SHP77 treated with DMSO at 0.1 percent for 48 hours (cell line): ENCODE data around the gene L1CAM.
A peak's percentile ranks its signal among the peaks of the same experiment; 100 is the strongest.

Experiments used
- DNase-seq: peaks from one replicate; lab custom pipeline; 2025; lab: John Stamatoyannopoulos, UW

L1CAM gene, protein sequence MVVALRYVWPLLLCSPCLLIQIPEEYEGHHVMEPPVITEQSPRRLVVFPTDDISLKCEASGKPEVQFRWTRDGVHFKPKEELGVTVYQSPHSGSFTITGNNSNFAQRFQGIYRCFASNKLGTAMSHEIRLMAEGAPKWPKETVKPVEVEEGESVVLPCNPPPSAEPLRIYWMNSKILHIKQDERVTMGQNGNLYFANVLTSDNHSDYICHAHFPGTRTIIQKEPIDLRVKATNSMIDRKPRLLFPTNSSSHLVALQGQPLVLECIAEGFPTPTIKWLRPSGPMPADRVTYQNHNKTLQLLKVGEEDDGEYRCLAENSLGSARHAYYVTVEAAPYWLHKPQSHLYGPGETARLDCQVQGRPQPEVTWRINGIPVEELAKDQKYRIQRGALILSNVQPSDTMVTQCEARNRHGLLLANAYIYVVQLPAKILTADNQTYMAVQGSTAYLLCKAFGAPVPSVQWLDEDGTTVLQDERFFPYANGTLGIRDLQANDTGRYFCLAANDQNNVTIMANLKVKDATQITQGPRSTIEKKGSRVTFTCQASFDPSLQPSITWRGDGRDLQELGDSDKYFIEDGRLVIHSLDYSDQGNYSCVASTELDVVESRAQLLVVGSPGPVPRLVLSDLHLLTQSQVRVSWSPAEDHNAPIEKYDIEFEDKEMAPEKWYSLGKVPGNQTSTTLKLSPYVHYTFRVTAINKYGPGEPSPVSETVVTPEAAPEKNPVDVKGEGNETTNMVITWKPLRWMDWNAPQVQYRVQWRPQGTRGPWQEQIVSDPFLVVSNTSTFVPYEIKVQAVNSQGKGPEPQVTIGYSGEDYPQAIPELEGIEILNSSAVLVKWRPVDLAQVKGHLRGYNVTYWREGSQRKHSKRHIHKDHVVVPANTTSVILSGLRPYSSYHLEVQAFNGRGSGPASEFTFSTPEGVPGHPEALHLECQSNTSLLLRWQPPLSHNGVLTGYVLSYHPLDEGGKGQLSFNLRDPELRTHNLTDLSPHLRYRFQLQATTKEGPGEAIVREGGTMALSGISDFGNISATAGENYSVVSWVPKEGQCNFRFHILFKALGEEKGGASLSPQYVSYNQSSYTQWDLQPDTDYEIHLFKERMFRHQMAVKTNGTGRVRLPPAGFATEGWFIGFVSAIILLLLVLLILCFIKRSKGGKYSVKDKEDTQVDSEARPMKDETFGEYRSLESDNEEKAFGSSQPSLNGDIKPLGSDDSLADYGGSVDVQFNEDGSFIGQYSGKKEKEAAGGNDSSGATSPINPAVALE

DNA sequence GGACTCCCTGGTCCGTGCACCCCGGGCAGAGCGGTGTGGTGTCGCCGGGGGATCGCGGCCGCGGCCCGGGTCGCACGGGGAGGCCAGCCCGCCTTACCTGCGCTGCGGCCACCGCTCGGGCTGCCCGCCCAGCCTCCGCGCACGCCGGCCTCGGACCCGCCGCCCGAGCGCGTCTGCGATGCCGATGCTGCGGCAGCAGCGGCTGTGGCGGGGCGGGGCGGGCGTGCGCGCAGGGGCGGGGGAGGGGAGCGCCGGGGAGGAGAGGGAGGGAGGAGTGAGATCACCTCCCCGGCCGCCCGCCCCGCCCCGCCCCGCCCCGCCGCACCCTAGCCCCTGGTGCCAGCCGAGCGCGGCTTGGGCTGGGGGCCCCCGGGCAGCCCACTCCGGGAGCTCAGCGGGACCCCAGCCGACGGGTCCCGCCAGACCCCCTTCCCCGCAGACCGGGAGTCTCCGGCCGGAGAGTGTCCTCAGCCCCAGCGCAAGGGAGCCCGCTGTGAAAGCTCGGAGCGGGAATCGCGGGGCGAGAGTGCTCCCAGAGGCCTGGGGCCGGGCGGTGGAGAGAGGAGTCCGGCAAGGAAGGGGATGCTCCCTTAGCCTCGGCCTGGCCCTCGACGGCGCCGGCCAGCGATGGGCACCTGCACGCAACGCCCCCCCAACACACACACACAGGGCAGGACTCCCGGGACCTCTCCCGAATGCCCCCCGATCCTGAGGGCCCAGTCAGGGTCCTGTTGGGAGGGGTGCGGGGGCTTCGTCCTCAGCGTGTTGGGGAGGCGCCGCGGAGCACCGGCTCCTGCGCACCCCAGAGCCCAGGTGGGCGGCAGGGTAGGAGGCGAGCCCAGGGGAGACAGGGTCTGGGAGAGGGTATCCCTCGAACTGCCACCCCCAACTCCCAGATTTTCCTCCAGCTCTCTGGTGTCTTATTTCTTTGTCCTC is at the start of gene L1CAM:
TSS of gene L1CAM (minus strand) at position 206 of the 936 bp plus-strand sequence. CDS start 10,337 bp downstream, outside the sequence.
- no peak for DNase-seq

DNA sequence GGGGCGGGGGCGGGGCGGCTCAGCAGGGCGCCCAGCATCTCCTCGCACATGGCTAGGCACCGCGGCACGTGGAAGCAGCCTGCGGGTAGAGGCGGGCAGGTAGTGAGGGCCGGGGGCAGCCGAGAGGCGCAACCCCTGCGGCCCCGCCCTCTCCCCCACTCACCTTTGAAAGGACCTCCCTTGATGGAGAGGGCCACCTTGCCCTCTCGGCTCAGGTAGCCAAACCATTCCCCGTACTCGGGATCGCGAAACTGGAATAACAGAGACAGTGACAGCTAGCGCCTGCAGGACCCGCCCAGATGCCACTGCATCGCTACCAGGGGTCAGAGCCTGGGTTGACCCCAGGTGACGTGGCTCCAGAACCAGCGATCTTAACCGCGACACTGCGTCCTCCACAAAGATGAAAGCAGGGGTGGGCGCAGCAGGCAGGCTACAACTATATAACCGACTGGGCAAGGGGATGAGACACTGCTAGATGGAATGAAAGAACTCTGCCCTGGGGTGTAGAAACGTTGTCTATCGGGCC is 49.4 kb upstream of the L1CAM start:
- DNase-seq = no peak

DNA sequence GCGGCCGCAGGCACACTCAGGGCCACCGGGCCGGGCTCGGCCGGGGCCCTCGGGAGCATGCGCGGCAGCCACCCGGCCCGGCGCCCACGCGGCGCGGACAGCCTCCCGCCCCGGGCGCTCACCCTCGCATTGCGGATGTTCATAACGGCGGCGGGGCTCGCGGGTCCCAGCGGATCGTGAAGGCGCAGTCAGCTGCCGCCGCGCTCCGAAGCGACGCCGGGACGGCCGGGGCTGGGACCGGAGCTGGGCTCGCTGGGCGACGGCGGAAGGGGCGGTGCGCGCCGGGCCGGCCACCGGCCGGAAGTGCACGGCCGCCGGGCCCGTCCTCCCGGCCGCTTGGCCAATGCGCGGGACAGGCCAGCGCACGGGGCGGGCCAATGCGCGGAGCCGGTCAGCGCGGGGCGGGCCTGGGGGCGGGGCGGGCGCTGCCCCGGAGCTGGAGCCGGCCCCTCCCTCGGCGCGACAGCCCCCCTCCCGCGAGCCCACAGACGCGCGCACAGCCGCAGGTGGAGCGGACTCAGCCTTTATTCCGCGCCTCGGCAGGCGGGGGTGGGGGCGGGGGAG is 48.9 kb upstream of the L1CAM start, which contains the start of gene NAA10:
TSS of gene NAA10 (minus strand) at position 276 of the 564 bp plus-strand sequence. CDS start at position 143, 133 bp downstream.
- peak; percentile 26 for DNase-seq

DNA sequence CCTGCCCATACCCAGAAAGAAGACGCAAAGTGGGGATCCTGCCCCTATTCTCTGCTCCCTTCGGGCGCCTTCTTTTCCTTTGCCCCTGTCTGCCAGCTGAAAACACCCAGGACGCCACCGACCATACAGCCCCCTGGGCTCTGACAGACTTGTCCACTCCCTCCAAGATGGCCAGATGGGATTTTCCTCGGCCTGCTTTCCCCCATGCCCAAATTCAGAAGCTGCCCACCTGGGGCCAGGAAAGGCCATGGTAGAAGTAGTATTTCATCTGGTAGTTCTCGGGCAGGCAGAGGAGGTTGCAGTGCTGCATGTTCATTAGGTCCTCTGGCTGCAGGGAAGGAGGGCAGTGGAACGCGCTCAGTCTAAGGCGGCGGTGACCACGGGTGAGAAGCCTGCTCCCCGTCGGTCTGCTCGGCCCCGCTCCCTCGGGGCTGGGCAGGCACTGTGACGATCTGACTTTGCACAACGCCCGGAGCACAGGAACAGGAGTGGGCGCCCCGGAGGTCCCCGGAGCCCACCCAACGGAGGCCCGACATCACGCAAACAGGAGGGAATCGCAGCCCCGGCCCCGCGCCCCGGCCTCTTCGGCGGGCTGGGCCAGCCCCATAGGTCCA is 48.3 kb upstream of the L1CAM start:
- DNase-seq = no peak

DNA sequence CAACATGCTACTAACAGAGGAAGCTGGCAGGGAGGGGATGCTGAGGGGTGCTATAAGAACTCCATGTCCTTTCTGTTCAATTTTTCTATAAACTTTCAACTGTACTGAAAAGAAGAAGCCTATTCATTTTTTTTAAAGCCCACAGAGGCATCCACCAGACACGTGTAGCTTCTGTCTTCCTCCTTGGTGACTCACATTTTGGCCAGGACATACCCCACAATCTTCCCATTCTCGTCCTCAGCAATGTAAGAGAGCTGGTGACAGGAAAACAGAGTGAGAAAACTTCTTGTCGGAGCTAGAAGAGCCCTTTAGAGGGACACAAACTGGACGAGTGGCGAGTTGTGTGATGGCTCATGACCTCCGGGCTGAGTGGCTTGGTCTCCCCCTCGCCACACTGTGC is 47.8 kb upstream of the L1CAM start:
- DNase-seq = no peak

DNA sequence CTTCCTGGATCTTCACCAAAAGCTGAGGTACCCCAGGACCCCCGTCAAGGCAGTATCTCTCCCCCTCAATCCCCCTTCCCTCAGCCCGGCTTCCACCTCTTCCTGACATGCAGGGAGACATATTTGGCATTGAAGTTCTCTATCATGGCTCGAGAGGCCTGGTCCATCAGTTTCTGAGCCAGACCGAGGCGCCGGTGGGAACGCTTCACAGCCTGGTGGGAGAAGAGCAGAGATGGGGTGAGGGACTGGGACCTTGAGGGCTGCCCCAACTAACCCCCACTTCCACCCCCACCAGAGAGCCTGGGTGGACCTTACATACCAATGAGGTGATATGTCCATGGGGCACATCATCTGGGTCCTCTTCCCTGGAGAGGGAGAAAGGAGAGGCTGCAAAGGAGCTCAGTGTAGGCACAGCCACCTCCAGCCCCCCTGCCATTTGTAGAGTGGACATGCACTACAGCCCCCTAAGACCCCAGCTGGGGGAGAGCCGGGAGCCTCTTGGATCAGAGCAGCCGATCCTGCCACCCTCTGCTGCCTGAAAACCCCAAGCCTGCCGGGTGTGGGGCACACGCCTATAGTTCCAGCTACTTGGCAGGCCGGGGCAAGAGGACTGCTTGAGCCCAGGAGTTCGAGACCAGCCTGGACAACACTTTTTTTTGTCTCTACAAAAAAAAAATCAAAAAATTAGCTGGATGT is 46.4 kb upstream of the L1CAM start:
- no peak for DNase-seq

DNA sequence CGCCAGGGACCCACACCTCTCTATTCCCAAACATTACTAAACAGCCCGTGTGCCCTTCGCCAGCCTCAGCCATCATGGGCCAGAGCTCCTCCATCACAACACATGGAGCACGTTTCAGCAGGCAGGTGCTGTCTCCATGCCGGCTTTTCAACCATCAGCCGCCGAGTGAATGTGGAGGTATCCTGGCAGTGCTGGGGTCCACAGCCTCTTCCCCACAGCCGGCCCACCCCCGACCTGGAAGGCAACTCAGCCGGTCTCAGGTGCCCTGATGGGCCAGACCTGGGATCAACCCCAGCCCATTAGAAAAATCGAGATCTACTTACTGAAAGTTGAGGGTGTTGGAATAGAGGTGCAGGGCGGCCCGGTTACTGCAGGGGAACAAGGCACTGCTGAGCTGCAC is 45.8 kb upstream of the L1CAM start:
- DNase-seq = no peak

DNA sequence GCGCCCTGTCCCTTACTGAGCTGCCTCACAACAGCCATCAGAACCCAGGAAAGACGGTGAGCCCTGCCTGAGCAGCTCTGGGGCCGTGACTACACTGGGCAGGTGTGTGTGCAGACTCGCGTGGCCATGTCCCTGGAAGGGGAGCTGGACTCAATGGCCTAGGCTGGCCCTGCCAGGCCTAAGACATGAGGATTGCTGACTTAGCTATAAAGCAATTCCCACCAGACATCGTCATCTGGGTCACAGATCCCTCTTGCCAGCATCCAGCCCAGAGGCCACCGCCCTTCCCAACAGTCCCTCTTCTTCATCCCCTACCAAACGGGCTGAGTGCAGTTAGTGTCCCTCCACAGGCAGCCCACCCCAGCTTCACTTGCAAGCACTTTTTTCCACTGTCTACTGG is 45.2 kb upstream of the L1CAM start:
- no peak for DNase-seq

DNA sequence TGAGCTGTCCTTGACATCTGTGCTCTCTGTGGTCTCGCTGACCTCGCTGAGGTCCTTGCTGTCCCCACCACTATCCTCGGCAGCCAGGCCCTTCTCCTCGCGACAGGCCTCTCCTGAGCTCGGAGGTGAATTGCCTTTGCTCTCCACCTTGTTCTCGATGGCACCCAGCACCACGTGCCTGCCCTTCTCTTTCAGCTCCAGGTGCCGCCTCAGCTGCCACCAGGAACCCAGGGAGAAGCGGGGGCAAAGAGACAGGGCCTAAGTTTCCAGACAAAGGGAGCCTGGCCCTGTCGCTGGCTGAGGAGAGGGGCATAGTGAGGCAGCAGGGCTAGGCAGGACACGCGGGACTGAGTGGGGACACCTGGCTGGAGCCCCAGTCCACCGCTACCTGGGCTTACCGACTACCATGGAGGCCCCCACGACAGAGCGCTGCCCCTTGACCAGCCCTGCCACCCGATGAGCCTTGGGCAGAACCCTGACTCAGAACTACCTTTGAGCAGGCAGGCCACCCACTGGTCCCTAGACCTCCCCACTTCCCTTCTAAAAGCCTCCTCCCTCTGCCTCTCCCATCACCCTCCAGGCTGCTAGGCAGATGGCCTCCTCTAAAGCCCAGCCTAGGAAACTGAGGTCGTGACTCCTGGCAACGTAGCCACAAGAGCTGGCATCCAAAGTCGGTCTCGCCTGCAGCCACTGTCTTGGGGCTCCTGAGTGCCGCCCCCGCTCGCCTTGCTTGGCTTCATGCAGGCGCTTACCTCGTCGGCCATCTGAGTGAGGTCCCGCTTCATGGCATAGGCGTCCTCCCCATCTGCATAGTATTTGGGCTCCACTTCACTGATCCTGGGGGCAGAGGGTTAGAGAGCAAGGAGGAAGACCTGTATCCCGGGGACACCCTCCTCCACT is 44.3 kb upstream of the L1CAM start:
- DNase-seq = no peak

DNA sequence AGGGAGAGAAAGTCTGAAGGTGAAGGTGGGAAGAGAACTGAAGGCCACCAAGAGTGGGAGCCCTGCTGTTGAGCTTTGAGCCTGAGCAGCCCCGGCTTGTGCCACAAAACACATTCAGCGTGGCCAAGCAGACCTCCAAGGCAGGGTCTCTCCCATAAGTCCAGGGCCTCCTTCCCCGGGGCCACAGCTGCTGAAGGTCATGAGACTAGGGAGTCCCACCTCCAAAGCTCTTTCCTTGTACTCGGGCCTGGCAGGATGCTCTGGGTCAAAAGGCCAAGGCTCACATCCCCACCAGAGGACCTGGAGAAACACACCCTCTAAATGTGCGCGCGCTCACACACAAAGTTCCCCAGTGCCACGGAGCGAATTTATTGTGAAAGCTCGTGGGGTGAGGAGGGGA is 43.6 kb upstream of the L1CAM start:
- no peak for DNase-seq

DNA sequence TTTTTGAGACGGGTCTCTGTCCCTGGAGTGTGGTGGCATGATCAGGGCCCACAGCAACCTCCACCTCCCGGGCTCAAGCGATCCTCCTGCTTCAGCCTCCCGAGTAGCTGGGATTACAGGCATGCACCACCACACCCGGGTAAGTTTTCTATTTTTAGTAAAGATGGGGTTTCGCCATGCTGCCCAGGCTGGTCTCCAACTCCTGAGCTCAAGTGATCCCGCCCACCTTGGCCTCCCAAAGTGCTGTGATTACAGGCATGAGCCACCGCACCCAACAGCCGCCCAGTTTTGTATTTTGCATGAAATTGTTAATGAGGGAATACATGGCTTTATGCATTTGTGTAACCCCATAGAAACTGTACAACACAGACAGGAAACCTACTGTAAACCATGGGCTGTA is 42.9 kb upstream of the L1CAM start:
- DNase-seq = no peak

DNA sequence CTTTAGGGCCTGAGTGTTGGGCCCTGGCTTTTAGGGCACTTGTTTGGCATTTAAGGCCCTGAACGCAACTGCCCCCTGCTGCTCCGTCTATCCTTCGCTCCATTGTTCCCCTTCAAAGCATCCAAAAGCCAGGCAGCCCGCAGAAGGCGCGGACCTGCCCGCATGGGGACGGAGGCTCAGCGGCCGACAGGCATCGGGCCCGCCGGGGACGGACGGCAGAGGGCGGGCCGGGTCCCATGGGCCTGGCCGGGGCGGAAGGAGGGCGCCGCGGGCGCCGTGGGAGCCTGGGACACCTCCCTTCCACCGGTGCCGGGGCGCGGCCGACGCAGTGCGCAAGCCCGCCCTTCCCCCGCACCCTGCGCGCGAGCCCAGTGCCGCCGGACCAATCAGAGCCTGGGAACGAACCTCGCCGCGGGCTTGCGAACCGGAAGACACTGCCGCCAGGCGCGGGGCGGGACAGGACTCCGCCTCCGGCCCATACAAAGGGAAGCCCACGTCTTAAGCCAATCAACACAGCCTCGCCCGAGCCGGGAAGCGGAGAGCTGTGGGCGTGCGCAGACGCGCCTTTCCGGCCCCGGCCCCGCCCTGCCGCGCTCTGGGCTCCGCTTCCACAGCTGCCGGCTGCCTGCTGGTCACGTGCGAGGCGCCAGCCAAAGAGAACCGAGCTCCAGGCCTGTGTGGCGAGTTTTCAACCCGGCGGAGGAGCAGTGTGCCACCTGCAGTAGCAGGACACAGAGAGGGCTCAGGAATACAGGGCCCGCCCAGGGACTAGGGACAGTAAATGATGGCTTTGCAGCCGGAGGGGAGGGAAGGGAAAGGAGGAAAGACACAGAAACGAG is 42.2 kb upstream of the L1CAM start:
- peak; percentile 85 for DNase-seq

DNA sequence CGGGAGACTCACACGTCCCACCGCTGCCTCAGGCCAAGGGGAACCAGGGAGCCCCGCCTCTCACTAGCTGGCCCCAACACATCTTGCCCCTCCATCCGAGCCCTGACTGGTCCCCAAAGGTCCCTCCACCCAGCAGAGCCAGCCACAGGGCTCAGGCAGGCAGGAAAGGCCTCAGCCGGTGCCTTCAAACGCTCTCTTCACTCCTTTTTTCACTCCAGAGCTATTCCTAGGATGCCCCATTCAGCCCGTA is 41.6 kb upstream of the L1CAM start:
- no peak for DNase-seq

DNA sequence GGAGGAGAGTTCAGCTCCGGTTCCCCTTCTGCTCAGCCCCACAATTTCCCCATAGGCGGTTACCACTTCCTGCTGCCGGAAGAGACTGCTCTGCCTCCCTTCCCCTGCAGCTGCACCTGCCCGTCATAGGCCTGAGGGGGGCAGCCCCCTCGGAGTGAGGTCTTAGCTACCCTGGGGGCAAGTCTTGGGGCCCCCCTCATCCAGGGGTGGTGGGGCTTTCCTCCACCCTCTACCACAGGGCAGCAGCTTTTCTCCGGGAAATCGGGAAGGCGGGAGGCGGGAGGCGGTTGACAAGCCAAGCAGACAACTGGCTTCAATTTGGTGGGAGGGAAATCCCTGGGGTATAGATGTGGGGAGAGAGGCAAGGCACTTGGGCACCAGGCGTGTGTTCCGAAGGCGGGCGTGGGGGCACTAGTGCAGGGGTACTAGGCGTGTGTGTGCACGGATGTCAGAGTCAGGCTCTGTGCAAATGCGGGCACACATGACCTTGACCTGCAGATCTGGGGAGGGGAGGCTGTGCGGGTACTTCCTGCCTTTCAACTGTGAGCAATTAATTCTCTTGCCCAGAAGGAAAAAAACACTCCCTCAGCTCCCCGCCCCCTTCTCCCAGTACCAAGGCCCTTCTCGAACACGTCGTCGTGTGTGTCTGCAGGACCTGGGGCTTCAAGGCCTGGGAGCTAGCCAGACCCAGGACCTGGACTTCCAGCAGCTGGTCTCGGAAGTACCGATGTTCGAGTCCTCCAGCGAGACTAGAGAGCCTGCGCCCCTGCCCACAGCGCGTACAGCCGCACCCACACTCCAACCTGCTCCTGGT is 41.1 kb upstream of the L1CAM start:
- DNase-seq = peak; percentile 22

DNA sequence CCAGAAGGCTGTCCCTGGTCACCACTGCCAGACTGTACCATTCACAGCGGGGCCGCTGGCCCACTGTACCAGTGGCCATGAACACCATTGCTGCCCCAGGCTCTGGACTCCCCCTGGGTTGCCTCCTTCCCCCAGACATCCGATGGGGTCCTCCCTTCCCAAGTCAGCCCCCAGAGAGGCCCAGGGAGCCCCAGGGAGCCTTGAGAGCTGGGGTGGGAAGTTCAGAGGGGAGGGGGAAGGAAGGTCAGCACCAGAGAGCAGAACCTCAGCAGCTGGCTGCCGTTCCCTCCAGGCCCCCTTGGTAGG is 40.5 kb upstream of the L1CAM start:
- no peak for DNase-seq

DNA sequence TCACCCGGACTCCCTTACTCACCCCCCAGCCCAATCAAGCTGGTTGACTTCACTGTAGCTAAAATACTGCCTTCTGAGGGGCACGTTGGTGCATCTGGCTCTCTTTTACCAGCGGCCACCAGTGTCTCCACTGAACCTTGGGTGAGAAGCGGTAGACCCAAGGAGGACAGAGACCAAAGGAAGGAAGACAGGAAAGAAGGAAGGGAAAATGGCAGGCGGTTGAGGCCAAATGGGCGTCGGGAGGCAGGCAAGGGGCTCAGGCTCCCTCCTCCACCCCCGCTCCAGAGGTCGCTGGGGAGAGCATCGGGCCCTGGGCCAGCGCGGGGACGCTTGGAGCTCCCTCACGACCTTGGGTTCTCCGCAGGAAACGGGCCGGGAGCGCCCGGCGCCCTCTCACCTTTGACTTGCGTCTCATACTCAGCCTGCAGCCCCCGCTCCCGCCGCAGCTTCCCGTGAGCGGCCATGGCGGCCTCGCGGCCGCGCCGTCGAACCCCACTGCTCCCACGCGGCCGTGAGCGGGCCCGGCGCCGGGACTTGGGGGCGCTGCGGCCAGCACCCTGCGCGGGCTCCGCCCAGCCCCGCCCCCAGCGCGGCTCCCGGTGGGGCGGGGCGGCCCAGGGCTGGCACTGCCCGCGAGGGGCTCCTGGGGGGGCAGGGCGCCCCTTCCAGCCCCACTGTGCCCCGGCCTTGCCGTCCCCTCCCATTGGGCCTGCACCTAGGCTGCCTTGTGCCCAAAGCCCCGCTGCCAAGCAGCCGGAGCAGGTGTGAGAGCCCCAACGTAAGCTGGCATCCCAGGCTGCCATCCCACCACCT is 40.0 kb upstream of the L1CAM start, which contains the start of gene ARHGAP4:
TSS of gene ARHGAP4 (minus strand) at position 526 of the 813 bp plus-strand sequence. CDS start at position 464, 62 bp downstream.
- DNase-seq = no peak
